Lung (tissue), 12 donors: Measurements from ENCODE around the gene NOTCH2. TPM values are rescaled to one million over a fixed set of nuclear protein-coding genes. Genes with fewer than 3 reads are reported as not detected.

Source experiments
- ATAC-seq: fragments of 200-7000 bp; cut with Tn5 transposase; one replicate; pipeline ENCODE4 v1.9.1; 2020; ENCODE audit warnings: moderate number of reproducible peaks; ENCODE audit not compliant: insufficient read depth, low FRiP score
- DNase-seq, 3 donors: peaks; one replicate each; pipeline ENCODE4 v3.0.0-alpha.2; 2013 to 2017
- H3K27ac ChIP-seq, 2 donors: one replicate each; pipeline ENCODE4 v1.5.1; 2013; ENCODE audit warnings: mild to moderate bottlenecking in 2 of 2, moderate library complexity in 2 of 2, control low read depth in 1 of 2, inconsistent platforms in 1 of 2, low read depth in 1 of 2, low read length in 1 of 2
- H3K27me3 ChIP-seq, 3 donors: one replicate each; pipeline ENCODE4 v1.5.1; 2013; ENCODE audit warnings: low read length in 2 of 3; ENCODE audit not compliant: control insufficient read depth in 3 of 3, insufficient read depth in 3 of 3
- H3K36me3 ChIP-seq, 4 donors: one replicate each; pipeline ENCODE4 v1.5.1; 2013; ENCODE audit warnings: low read length in 4 of 4, mild to moderate bottlenecking in 1 of 4, moderate library complexity in 1 of 4; ENCODE audit not compliant: control insufficient read depth in 4 of 4, insufficient read depth in 4 of 4
- H3K4me1 ChIP-seq, 5 donors: one replicate each; pipeline ENCODE4 v1.5.1; 2013; ENCODE audit warnings: low read length in 5 of 5, mild to moderate bottlenecking in 2 of 5, moderate library complexity in 1 of 5; ENCODE audit not compliant: control insufficient read depth in 5 of 5, insufficient read depth in 5 of 5
- H3K4me3 ChIP-seq: one replicate; pipeline ENCODE4 v1.5.1; 2013; ENCODE audit warnings: mild to moderate bottlenecking, control low read depth, moderate library complexity
- H3K9ac ChIP-seq, 2 donors: one replicate each; pipeline ENCODE4 v1.5.1; 2013; ENCODE audit warnings: low read length in 2 of 2, control low read depth in 1 of 2; ENCODE audit not compliant: insufficient read depth in 1 of 2
- H3K9me3 ChIP-seq, 4 donors: one replicate each; pipeline ENCODE4 v1.5.1; 2013; ENCODE audit warnings: low read length in 3 of 4, mild to moderate bottlenecking in 1 of 4, moderate library complexity in 1 of 4; ENCODE audit not compliant: control insufficient read depth in 4 of 4, insufficient read depth in 3 of 4
- CTCF ChIP-seq: IDR thresholded peaks from 2 replicates; pipeline ENCODE4 v1.5.1; 2012; ENCODE audit warnings: mild to moderate bottlenecking; ENCODE audit errors: control extremely low read depth, extremely low read depth
- WGBS, 2 donors: extraction: QIAGEN DNeasy Blood & Tissue Kit; methylation state at CpG; one replicate each; pipeline ENCODE4 v1.1.7; 2013; 5-methylcytosine and 5-hydroxymethylcytosine counted together
- polyA plus RNA-seq, 2 donors: library from polyadenylated mRNA; stranded (reverse); fragments of 200-250 nt; gene quantifications; one replicate each; pipeline ENCODE4 v1.2.1, GENCODE V29; 2013
- total RNA-seq, 2 donors: library from RNA; depleted of rRNA in 1 of 2; stranded (reverse); fragments of >200 nt in 1 of 2; gene quantifications; one replicate each; pipeline ENCODE4 v1.2.1, GENCODE V29; 2014 to 2021
- donor health status: control.
- donor health status: control.
- donor health status: Bipolar disorder and iron deficiency.
- donor health status: healthy.
- donor health status: DM: yes; HTN: yes; CAD: no.

NOTCH2 gene
- total and polyA plus RNA-seq, 4 donors, result 6.8 to 179 (median 80.3) TPM

DNA sequence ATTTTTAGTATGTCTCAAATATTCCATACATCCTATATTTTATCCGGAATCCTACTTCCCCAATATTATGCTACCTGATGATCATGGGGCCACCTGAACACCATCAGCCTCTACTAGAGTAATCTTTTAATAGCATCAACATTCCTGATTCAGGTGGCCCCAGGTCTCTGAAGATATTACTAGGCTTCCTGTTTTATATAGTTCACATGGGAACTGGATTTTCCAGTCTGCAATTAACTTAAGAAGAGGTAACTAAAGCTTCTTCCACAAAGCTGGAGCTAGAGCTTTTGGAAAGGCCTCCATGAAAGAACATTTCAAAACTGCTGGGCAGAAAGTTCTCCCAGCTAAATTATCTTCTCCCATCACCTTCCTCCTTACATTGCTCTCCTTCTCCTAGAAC is 100.9 kb downstream of the NOTCH2 start:
- Histone ChIP-seq H3K4me1 (peaks cover 0 to 16% (median 11%) of the 10 kb centered on the region in 5 donors), H3K36me3 (peaks cover 0 to 25% (median 24%) of the 10 kb centered on the region in 4 donors), H3K9me3 (no peaks in the 10 kb centered on the region), H3K27me3 (no peaks in the 10 kb centered on the region), H3K27ac (no peak overlapping the region), H3K4me3 (no peak overlapping the region), H3K9ac (no peak overlapping the region)
- no peak for TF ChIP-seq CTCF
- WGBS, 2 donors, result 91 to 93% methylated on average over 1 of the region's 1 CpG
- ATAC-seq, result no peak
- no peak for DNase-seq

DNA sequence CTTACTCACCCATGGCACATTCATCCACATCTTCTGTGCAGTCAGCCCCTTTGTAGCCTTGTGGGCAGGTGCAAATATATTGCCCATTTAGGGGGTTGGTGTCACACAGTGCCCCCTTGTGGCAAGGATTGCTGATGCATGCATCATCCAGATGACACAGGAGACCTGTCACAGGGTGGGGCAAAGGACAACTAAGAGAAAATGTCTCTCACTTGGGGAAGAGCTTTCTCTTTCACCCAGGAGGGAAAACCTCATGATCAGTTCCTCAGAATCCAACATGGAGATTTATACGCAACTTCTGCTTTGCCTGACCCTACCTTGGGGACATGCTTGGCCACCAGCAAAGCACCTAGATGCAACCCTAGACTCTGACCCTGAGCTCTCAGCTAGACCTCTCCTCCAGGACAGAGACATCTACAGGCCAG is 101.4 kb downstream of the NOTCH2 start:
- Histone ChIP-seq H3K27me3 (no peaks in the 10 kb centered on the region), H3K4me3 (no peak overlapping the region), H3K9ac (no peak overlapping the region), H3K36me3 (peaks cover 0 to 30% (median 28%) of the 10 kb centered on the region in 4 donors), H3K27ac (no peak overlapping the region), H3K4me1 (peaks cover 0 to 16% (median 11%) of the 10 kb centered on the region in 5 donors), H3K9me3 (no peaks in the 10 kb centered on the region)
- WGBS, 2 donors, result 59 to 78% methylated on average over 1 of the region's 1 CpG
- ATAC-seq (peak; percentile 67), DNase-seq (peak; percentile 20 to 32 (median 25))
- TF ChIP-seq CTCF, result peak; percentile 39

DNA sequence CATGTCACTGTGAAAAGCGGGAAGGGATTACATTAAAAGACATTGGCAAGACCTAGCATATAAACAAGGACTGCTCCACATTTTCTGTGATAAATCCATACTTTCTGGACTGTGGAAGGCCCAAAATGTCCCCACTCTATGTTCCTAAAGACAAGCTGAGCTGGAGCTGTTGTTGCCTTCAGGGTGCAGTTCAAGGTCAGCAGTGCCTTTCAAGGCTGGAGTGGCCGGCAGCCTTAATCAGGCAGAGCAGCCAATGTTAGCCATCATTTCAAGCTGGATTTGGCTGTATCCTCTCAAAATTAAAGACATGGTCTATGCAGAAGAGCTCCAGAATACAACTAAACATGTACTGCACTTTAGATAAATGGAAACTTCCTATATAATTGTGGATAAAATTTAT is 102.8 kb downstream of the NOTCH2 start:
- H3K9me3 ChIP-seq, result no peaks in the 10 kb centered on the region
- H3K4me3 ChIP-seq, result no peak overlapping the region
- no peak overlapping the region for H3K27ac ChIP-seq
- 84 to 88% methylated on average over 2 of the region's 2 CpGs for WGBS, 2 donors
- peaks cover 5 to 34% (median 29%) of the 10 kb centered on the region in 4 donors for H3K36me3 ChIP-seq
- H3K27me3 ChIP-seq, result no peaks in the 10 kb centered on the region
- no peak for TF ChIP-seq CTCF
- DNase-seq, result no peak
- no peak for ATAC-seq
- H3K9ac ChIP-seq, result no peak overlapping the region
- H3K4me1 ChIP-seq, result peaks cover 0 to 21% (median 11%) of the 10 kb centered on the region in 5 donors

- no peak overlapping the region for H3K27ac ChIP-seq
- peak in 2 of 3 donors; percentile 58 to 75 for DNase-seq
These were observed 103.4 kb downstream of the NOTCH2 start for GRCh38 chr1:119966020-119966419.

More at GRCh38 chr1:119966020-119966419, 103.4 kb downstream of the NOTCH2 start:
- WGBS, 2 donors, result 60 to 75% methylated on average over 4 of the region's 4 CpGs
- no peaks in the 10 kb centered on the region for H3K27me3 ChIP-seq
- peaks cover 0 to 21% (median 11%) of the 10 kb centered on the region in 5 donors for H3K4me1 ChIP-seq
- no peaks in the 10 kb centered on the region for H3K9me3 ChIP-seq
- peaks cover 5 to 34% (median 27%) of the 10 kb centered on the region in 4 donors for H3K36me3 ChIP-seq
- TF ChIP-seq CTCF, result no peak
- no peak overlapping the region for H3K4me3 ChIP-seq
- no peak overlapping the region for H3K9ac ChIP-seq
- no peak for ATAC-seq
